ENCODE data around the gene KCNK3.

KCNK3 gene

GRCh38 chr2:26733413-26733812 lies 40.9 kb downstream of the KCNK3 start:
- no peak for TF ChIP-seq CTCF (IDR thresholded peaks at IDR 0.05)

GRCh38 chr2:26735097-26735496 lies 42.6 kb downstream of the KCNK3 start:
- TF ChIP-seq CTCF (IDR thresholded peaks at IDR 0.05) = no peak

GRCh38 chr2:26735883-26736588 lies 43.5 kb downstream of the KCNK3 start:
- TF ChIP-seq CTCF (IDR thresholded peaks at IDR 0.05) = no peak

- TF ChIP-seq CTCF (IDR thresholded peaks at IDR 0.05) = no peak
These were observed 44.7 kb downstream of the KCNK3 start for GRCh38 chr2:26737221-26737620.

GRCh38 chr2:26738481-26738880 lies 46.0 kb downstream of the KCNK3 start:
- no peak for TF ChIP-seq CTCF (IDR thresholded peaks at IDR 0.05)

- TF ChIP-seq CTCF (IDR thresholded peaks at IDR 0.05) = no peak
These were observed 47.0 kb downstream of the KCNK3 start for GRCh38 chr2:26739514-26739913.

GRCh38 chr2:26740346-26740745 lies 47.8 kb downstream of the KCNK3 start:
- no peak for TF ChIP-seq CTCF (IDR thresholded peaks at IDR 0.05)

- TF ChIP-seq CTCF (IDR thresholded peaks at IDR 0.05) = no peak
These were observed 48.4 kb downstream of the KCNK3 start for GRCh38 chr2:26740890-26741302.
